Gastrocnemius medialis (tissue), 4 donors: ENCODE data around the gene MTCL3.

Experiments used
- ATAC-seq, 2 donors: fragments of 150-250 bp; one replicate each; pipeline ENCODE4 v1.9.1; 2016
- DNase-seq, 2 donors: peaks; one replicate each; pipeline ENCODE4 v3.0.0-alpha.2; 2019
- H3K27ac ChIP-seq, 4 donors: fragments of 200-600 bp; sonication (generic); 1 replicate in 1 of 4; 2 replicates in 3 of 4; pipeline ENCODE4 v1.5.1; 2016 to 2018; ENCODE audit warnings: mild to moderate bottlenecking in 2 of 4, moderate library complexity in 1 of 4
- H3K27me3 ChIP-seq, 3 donors: fragments of 200-600 bp; sonication (generic) in 2 of 3; 1 replicate in 1 of 3; 2 replicates in 2 of 3; pipeline versions ENCODE4 v1.5.1 to v1.6.0; 2016 to 2019; ENCODE audit warnings: mild to moderate bottlenecking in 1 of 3, moderate library complexity in 1 of 3
- H3K36me3 ChIP-seq, 2 donors: fragments of 200-600 bp; sonication (generic) in 1 of 2; one replicate each; pipeline ENCODE4 v1.5.1; 2017 to 2018
- H3K4me1 ChIP-seq, 2 donors: fragments of 200-600 bp; sonication (generic) in 1 of 2; one replicate each; pipeline ENCODE4 v1.5.1; 2016 to 2017; ENCODE audit warnings: mild to moderate bottlenecking in 2 of 2
- H3K4me3 ChIP-seq, 4 donors: fragments of 200-600 bp; sonication (generic) in 3 of 4; 1 replicate in 1 of 4; 2 replicates in 3 of 4; pipeline ENCODE4 v1.5.1; 2016 to 2019; ENCODE audit warnings: mild to moderate bottlenecking in 2 of 4
- H3K9me3 ChIP-seq, 3 donors: fragments of 200-600 bp; sonication (generic) in 2 of 3; 1 replicate in 1 of 3; 2 replicates in 2 of 3; pipeline ENCODE4 v1.5.1; 2016 to 2019
- CTCF ChIP-seq, 5 experiments: fragments of 450-650 bp in 3 of 5; fragments of 200-600 bp in 2 of 5; sonication (generic) in 2 of 5; IDR thresholded peaks in 4 of 5; conservative IDR thresholded peaks in 1 of 5; 1 replicate in 4 of 5; 2 replicates in 1 of 5; pipeline ENCODE4 v1.5.1; 2016 to 2019; ENCODE audit warnings: antibody characterized with exemption in 5 of 5, mild to moderate bottlenecking in 3 of 5, moderate library complexity in 3 of 5
- POLR2A ChIP-seq, 2 donors: fragments of 450-650 bp; IDR thresholded peaks; one replicate each; pipeline ENCODE4 v1.6.1; 2017; ENCODE audit warnings: antibody characterized with exemption in 2 of 2, mild to moderate bottlenecking in 2 of 2, moderate library complexity in 2 of 2
- in situ Hi-C, 4 donors: fragments of 200-750 bp; cut with MboI; loops; one replicate each; pipeline versions ENCODE4 v1.15.0 to v1.8.0; 2017; ENCODE audit warnings: low sequenced_read_pairs in 4 of 4
- intact Hi-C: fragments of 100-400 bp; cut with DNase I; formaldehyde crosslinking; loops from one replicate; pipeline ENCODE4 v1.15.1; 2023; ENCODE audit warnings: low total_unique reads

The MTCL3 gene

DNA sequence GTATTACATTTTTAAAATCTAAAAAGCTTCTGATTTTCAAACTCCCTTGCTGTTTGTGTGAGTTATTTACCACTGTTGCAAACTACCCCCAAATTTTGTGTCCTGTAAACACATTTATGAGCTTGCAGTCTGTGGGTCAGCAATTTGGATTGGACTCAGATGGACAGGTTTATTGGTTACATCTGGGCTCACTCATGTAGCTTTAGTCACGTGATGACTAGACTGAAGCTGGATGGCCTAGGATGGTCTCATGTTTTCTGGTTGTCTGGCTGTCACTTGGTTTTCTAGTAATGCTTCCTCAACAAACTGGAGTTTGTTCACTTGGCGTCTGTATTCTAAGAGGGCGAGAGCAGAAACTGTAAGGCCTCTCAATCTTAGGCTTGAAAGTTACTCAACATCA lies 45.6 kb upstream of the MTCL3 start:
- ATAC-seq, result no peak
- Histone ChIP-seq H3K27ac (no peak overlapping the region), H3K27me3 (no peaks in the 10 kb centered on the region), H3K36me3 (no peaks in the 10 kb centered on the region), H3K9me3 (no peaks in the 10 kb centered on the region), H3K4me3 (no peak overlapping the region), H3K4me1 (no peaks in the 10 kb centered on the region)
- intact Hi-C loops, result no loop called here
- in situ Hi-C loops, result no loop called here
- no peak for TF ChIP-seq CTCF (IDR thresholded peaks at IDR 0.05 in 4 of 5, conservative IDR thresholded peaks at IDR 0.05 in 1 of 5)
- no peak for TF ChIP-seq POLR2A (IDR thresholded peaks at IDR 0.05)
- DNase-seq, result no peak

- H3K27me3 ChIP-seq, result no peaks in the 10 kb centered on the region
- no peaks in the 10 kb centered on the region for H3K9me3 ChIP-seq
- ATAC-seq (no peak), DNase-seq (no peak)
- in situ Hi-C loops, result no loop called here
- intact Hi-C loops, result no loop called here
- H3K27ac ChIP-seq, result no peak overlapping the region
- no peak overlapping the region for H3K4me3 ChIP-seq
- H3K36me3 ChIP-seq, result no peaks in the 10 kb centered on the region
- TF ChIP-seq CTCF (IDR thresholded peaks at IDR 0.05 in 4 of 5, conservative IDR thresholded peaks at IDR 0.05 in 1 of 5) (no peak), POLR2A (IDR thresholded peaks at IDR 0.05) (no peak)
- no peaks in the 10 kb centered on the region for H3K4me1 ChIP-seq
Measured at GRCh38 chr6:127561660-127562059, 42.5 kb upstream of the MTCL3 start.

DNA sequence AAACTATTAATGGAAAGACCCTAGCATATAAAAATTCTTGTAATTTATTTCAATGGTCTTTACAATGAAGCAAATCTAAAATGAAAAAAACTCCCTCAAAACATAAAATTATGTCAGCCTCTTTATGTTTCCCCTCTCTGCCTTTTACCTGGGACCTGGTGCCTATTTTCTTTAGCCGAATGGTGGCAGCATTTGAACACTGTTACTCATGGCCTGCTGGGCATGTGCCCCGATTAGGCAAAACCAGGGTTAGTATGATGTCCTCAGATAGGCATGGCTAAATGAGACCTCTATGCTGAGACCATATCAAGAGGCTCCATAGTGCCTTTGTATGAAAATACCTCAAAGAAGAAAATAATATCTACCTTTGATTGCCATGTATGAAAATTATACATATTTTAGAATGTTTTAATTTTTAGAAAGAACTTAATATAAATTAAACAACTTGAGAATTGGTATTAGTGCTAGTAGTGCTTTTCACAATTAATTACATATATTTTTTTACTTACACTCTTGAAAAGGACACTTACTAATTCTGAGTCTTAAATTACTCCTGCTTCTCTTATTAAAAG lies 35.4 kb upstream of the MTCL3 start:
- H3K27me3 ChIP-seq, result no peaks in the 10 kb centered on the region
- no peak overlapping the region for H3K27ac ChIP-seq
- no peaks in the 10 kb centered on the region for H3K4me1 ChIP-seq
- H3K36me3 ChIP-seq, result no peaks in the 10 kb centered on the region
- intact Hi-C loops, result no loop called here
- in situ Hi-C loops, result no loop called here
- H3K4me3 ChIP-seq, result no peak overlapping the region
- ATAC-seq (peak in 1 of 2 donors; percentile 39), DNase-seq (no peak)
- TF ChIP-seq CTCF (IDR thresholded peaks at IDR 0.05 in 4 of 5, conservative IDR thresholded peaks at IDR 0.05 in 1 of 5), result no peak
- TF ChIP-seq POLR2A (IDR thresholded peaks at IDR 0.05), result no peak
- H3K9me3 ChIP-seq, result no peaks in the 10 kb centered on the region

DNA sequence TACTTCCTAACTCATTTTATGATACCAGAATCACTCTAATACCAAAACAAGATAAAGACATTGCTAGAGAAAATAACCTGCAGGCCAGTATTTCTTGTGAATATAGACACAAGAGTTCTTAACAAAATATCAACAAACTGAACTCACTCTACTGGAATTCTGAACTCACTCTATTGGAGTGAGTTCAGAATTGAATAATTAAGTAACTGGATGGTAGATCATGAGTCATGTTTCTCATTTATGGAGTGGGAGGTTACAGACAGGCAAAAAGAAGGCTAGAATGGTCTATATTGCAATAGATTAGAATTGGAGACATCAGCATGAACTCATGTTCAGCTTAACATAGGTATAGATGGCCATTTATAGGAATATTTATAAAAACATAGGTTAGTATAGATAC lies 31.3 kb upstream of the MTCL3 start:
- TF ChIP-seq POLR2A (IDR thresholded peaks at IDR 0.05) (no peak), CTCF (IDR thresholded peaks at IDR 0.05 in 4 of 5, conservative IDR thresholded peaks at IDR 0.05 in 1 of 5) (no peak)
- Histone ChIP-seq H3K4me1 (no peaks in the 10 kb centered on the region), H3K27ac (no peak overlapping the region), H3K27me3 (no peaks in the 10 kb centered on the region), H3K36me3 (no peaks in the 10 kb centered on the region), H3K4me3 (no peak overlapping the region), H3K9me3 (no peaks in the 10 kb centered on the region)
- ATAC-seq (no peak), DNase-seq (no peak)
- intact Hi-C loops (no loop called here), in situ Hi-C loops (no loop called here)
